WTC11 (cell line): ENCODE results near the gene KBTBD8. TPM values are rescaled to one million over a fixed set of nuclear protein-coding genes. Genes with fewer than 3 reads are reported as not detected.

Experiments used
- AFF4 ChIP-seq: sonication (generic); formaldehyde crosslinking; IDR thresholded peaks from 2 replicates; pipeline ENCODE4 v1.8.1; 2023; ENCODE audit warnings: mild to moderate bottlenecking, missing genetic modification reagents, borderline replicate concordance
- ATF1 ChIP-seq: sonication (generic); formaldehyde crosslinking; IDR thresholded peaks from 2 replicates; pipeline ENCODE4 v1.8.1; 2023; ENCODE audit warnings: mild to moderate bottlenecking, moderate library complexity, missing genetic modification reagents
- CBFB ChIP-seq: sonication (generic); formaldehyde crosslinking; IDR thresholded peaks from 2 replicates; pipeline ENCODE4 v1.8.1; 2022; ENCODE audit warnings: mild to moderate bottlenecking, low read depth, missing genetic modification reagents
- CREM ChIP-seq: sonication (generic); formaldehyde crosslinking; IDR thresholded peaks from 2 replicates; pipeline ENCODE4 v1.8.1; 2022; ENCODE audit warnings: mild to moderate bottlenecking, missing genetic modification reagents, moderate library complexity
- CTCF ChIP-seq: fragments of 200-600 bp; IDR thresholded peaks from 2 replicates; pipeline ENCODE4 v1.8.0; 2022; ENCODE audit warnings: antibody characterized with exemption
- FOXK1 ChIP-seq: sonication (generic); formaldehyde crosslinking; IDR thresholded peaks from 2 replicates; pipeline ENCODE4 v1.8.0; 2022; ENCODE audit warnings: mild to moderate bottlenecking, moderate library complexity, missing genetic modification reagents
- FOXP1 ChIP-seq: sonication (generic); formaldehyde crosslinking; IDR thresholded peaks from 2 replicates; pipeline ENCODE4 v1.8.0; 2022; ENCODE audit warnings: missing genetic modification reagents, mild to moderate bottlenecking, moderate library complexity, borderline replicate concordance
- HMGA2 ChIP-seq: fragments of 250-450 bp; sonication (Bioruptor Pico); IDR thresholded peaks from 2 replicates; pipeline ENCODE4 v1.4.0; 2021; ENCODE audit warnings: mild to moderate bottlenecking, moderate library complexity
- NFE2L1 ChIP-seq: sonication (generic); formaldehyde crosslinking; IDR thresholded peaks from 2 replicates; pipeline ENCODE4 v1.8.1; 2023; ENCODE audit warnings: missing genetic modification reagents
- NFYB ChIP-seq: sonication (generic); formaldehyde crosslinking; conservative IDR thresholded peaks from 2 replicates; pipeline ENCODE4 v1.8.0; 2022; ENCODE audit warnings: low read depth, missing genetic modification reagents
- SP1 ChIP-seq: sonication (generic); formaldehyde crosslinking; conservative IDR thresholded peaks from 2 replicates; pipeline ENCODE4 v1.8.1; 2022; ENCODE audit warnings: missing genetic modification reagents
- ZNF121 ChIP-seq: sonication (generic); formaldehyde crosslinking; IDR thresholded peaks from 2 replicates; pipeline ENCODE4 v1.8.0; 2023; ENCODE audit warnings: missing genetic modification reagents
- ZNF219 ChIP-seq: sonication (generic); formaldehyde crosslinking; IDR thresholded peaks from 2 replicates; pipeline ENCODE4 v1.8.0; 2023; ENCODE audit warnings: missing genetic modification reagents, mild to moderate bottlenecking, borderline replicate concordance
- ZNF317 ChIP-seq: sonication (generic); formaldehyde crosslinking; IDR thresholded peaks from 2 replicates; pipeline ENCODE4 v1.8.1; 2023; ENCODE audit warnings: low read depth, mild to moderate bottlenecking, moderate library complexity, missing genetic modification reagents, borderline replicate concordance
- ZNF532 ChIP-seq: fragments of 250-450 bp; sonication (Bioruptor Pico); IDR thresholded peaks from 2 replicates; pipeline ENCODE4 v1.9.0; 2021; ENCODE audit warnings: mild to moderate bottlenecking, borderline replicate concordance
- total RNA-seq: library from RNA; stranded (reverse); gene quantifications from 3 replicates; pipeline ENCODE4 v1.2.3, GENCODE V29; 2021
- TF ChIP-seq, protein P1 (sequence below): sonication (generic); formaldehyde crosslinking; IDR thresholded peaks from 2 replicates; pipeline ENCODE4 v1.8.0; 2022; ENCODE audit warnings: missing genetic modification reagents
- TF ChIP-seq, protein P2 (sequence below): fragments of 250-450 bp; sonication (Bioruptor Pico); IDR thresholded peaks from 2 replicates; pipeline ENCODE4 v1.8.0; 2021; ENCODE audit warnings: mild to moderate bottlenecking
- TF ChIP-seq, protein P3 (sequence below): sonication (generic); formaldehyde crosslinking; IDR thresholded peaks from 2 replicates; pipeline ENCODE4 v1.8.0; 2022; ENCODE audit warnings: mild to moderate bottlenecking, missing genetic modification reagents
- TF ChIP-seq, protein P4 (sequence below): sonication (generic); formaldehyde crosslinking; IDR thresholded peaks from 2 replicates; pipeline ENCODE4 v1.8.1; 2022; ENCODE audit warnings: low read depth, mild to moderate bottlenecking, moderate library complexity, missing genetic modification reagents, borderline replicate concordance

The KBTBD8 gene
- total RNA-seq, 1 experiment from 2014 or later: 15.0 TPM

DNA sequence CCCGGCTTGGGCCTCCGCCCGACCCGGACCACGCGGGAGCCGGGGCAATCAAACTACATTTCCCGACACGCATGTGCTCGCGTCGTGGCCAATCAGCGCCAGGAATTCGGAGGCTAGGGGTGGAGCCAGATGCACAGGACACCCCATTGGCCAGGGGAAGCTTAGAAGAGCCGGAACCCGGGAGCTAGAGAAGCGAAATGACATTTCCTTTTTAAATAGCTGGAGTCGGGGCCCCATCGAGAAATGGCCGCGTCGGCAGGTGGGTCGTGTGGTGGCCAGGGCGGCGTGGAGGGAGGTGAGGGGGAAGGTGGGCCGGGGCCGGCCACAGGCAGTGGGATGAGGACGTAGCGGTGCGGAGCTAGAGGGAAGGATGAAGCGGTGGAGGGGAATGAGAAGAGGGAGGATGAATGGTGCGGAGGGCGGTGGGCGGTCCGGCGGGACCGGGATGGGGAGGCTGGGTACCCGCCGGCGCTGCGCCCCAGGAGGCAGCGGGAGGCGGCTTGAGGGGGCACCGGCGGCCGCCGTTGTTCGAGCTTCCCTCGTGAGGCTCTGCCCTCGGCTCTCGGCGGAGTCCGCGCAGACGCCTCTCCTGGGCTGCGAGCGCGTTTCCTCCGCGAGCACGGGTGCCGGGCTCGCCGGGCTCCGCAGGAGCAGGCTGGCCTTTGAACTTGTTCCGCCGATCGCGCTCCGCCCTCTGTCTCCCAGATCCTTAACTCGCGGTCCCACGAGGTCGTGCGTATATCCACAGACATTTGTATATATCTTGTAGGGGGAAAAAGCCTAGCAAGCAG, at the start of gene KBTBD8 (continued):
- TF ChIP-seq, protein P1, sequence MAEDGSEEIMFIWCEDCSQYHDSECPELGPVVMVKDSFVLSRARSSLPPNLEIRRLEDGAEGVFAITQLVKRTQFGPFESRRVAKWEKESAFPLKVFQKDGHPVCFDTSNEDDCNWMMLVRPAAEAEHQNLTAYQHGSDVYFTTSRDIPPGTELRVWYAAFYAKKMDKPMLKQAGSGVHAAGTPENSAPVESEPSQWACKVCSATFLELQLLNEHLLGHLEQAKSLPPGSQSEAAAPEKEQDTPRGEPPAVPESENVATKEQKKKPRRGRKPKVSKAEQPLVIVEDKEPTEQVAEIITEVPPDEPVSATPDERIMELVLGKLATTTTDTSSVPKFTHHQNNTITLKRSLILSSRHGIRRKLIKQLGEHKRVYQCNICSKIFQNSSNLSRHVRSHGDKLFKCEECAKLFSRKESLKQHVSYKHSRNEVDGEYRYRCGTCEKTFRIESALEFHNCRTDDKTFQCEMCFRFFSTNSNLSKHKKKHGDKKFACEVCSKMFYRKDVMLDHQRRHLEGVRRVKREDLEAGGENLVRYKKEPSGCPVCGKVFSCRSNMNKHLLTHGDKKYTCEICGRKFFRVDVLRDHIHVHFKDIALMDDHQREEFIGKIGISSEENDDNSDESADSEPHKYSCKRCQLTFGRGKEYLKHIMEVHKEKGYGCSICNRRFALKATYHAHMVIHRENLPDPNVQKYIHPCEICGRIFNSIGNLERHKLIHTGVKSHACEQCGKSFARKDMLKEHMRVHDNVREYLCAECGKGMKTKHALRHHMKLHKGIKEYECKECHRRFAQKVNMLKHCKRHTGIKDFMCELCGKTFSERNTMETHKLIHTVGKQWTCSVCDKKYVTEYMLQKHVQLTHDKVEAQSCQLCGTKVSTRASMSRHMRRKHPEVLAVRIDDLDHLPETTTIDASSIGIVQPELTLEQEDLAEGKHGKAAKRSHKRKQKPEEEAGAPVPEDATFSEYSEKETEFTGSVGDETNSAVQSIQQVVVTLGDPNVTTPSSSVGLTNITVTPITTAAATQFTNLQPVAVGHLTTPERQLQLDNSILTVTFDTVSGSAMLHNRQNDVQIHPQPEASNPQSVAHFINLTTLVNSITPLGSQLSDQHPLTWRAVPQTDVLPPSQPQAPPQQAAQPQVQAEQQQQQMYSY (CRISPR knock-in tag): no peak
- TF ChIP-seq NFE2L1 (CRISPR knock-in tag) (peak; percentile 53; the same call in 1 of the 2 replicates), ZNF532 (no peak), CBFB (no peak), AFF4 (CRISPR knock-in tag) (no peak), ZNF121 (CRISPR knock-in tag) (no peak), SP1 (CRISPR knock-in tag) (peak; percentile 64), FOXP1 (CRISPR knock-in tag) (peak; percentile 63), CTCF (no peak), NFYB (peak; percentile 84), ZNF219 (no peak), FOXK1 (CRISPR knock-in tag) (peak; percentile 59; the same call in 1 of the 2 replicates), ATF1 (CRISPR knock-in tag) (no peak), HMGA2 (no peak), ZNF317 (no peak), CREM (CRISPR knock-in tag) (no peak)
- TF ChIP-seq, protein P2, sequence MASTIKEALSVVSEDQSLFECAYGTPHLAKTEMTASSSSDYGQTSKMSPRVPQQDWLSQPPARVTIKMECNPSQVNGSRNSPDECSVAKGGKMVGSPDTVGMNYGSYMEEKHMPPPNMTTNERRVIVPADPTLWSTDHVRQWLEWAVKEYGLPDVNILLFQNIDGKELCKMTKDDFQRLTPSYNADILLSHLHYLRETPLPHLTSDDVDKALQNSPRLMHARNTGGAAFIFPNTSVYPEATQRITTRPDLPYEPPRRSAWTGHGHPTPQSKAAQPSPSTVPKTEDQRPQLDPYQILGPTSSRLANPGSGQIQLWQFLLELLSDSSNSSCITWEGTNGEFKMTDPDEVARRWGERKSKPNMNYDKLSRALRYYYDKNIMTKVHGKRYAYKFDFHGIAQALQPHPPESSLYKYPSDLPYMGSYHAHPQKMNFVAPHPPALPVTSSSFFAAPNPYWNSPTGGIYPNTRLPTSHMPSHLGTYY (CRISPR knock-in tag): no peak
- TF ChIP-seq, protein P3, sequence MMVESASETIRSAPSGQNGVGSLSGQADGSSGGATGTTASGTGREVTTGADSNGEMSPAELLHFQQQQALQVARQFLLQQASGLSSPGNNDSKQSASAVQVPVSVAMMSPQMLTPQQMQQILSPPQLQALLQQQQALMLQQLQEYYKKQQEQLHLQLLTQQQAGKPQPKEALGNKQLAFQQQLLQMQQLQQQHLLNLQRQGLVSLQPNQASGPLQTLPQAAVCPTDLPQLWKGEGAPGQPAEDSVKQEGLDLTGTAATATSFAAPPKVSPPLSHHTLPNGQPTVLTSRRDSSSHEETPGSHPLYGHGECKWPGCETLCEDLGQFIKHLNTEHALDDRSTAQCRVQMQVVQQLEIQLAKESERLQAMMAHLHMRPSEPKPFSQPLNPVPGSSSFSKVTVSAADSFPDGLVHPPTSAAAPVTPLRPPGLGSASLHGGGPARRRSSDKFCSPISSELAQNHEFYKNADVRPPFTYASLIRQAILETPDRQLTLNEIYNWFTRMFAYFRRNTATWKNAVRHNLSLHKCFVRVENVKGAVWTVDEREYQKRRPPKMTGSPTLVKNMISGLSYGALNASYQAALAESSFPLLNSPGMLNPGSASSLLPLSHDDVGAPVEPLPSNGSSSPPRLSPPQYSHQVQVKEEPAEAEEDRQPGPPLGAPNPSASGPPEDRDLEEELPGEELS (CRISPR knock-in tag): 0 out of 2 replicates have a peak, but pooled peaks have one; percentile 17
- TF ChIP-seq, protein P4, sequence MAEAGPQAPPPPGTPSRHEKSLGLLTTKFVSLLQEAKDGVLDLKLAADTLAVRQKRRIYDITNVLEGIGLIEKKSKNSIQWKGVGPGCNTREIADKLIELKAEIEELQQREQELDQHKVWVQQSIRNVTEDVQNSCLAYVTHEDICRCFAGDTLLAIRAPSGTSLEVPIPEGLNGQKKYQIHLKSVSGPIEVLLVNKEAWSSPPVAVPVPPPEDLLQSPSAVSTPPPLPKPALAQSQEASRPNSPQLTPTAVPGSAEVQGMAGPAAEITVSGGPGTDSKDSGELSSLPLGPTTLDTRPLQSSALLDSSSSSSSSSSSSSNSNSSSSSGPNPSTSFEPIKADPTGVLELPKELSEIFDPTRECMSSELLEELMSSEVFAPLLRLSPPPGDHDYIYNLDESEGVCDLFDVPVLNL (CRISPR knock-in tag): no peak
